Neural cell (in vitro differentiated cells): ENCODE measurements around the gene CXCR5. TPM values are rescaled to one million over a fixed set of nuclear protein-coding genes. Genes with fewer than 3 reads are reported as not detected.

ENCODE experiments used
- H2AFZ ChIP-seq: fragments of 200-600, 300-800 bp; sonication (generic), shearing (Covaris generic); 2 replicates; pipeline ENCODE4 v1.6.0; 2014; ENCODE audit warnings: low read depth, mild to moderate bottlenecking, antibody characterized with exemption, low read length, moderate library complexity
- H3F3A ChIP-seq: fragments of 200-600 bp; shearing (Covaris generic); 2 replicates; pipeline ENCODE4 v1.6.1; 2016; ENCODE audit warnings: mild to moderate bottlenecking, moderate library complexity, mixed read lengths, antibody characterized with exemption, low read length; ENCODE audit not compliant: insufficient read depth, poor library complexity, severe bottlenecking
- H3K27ac ChIP-seq: fragments of 200-600, 300-800 bp; sonication (generic), shearing (Covaris generic); 2 replicates; pipeline ENCODE4 v1.5.1; 2014; ENCODE audit warnings: mild to moderate bottlenecking, low read length, moderate library complexity
- H3K27me3 ChIP-seq: fragments of 300-800, 200-600 bp; sonication (generic), shearing (Covaris generic); 2 replicates; pipeline ENCODE4 v1.6.0; 2014; ENCODE audit warnings: mild to moderate bottlenecking, low read depth, low read length, moderate library complexity; ENCODE audit not compliant: insufficient read depth
- H3K36me3 ChIP-seq: fragments of 300-800, 200-600 bp; sonication (generic), shearing (Covaris generic); 2 replicates; pipeline ENCODE4 v1.5.1; 2014; ENCODE audit warnings: mild to moderate bottlenecking, antibody characterized with exemption, low read length, moderate library complexity; ENCODE audit not compliant: insufficient read depth
- H3K4me2 ChIP-seq: fragments of 300-800, 200-600 bp; sonication (generic), shearing (Covaris generic); 2 replicates; pipeline ENCODE4 v1.6.0; 2014; ENCODE audit warnings: mild to moderate bottlenecking, low read length
- H3K4me3 ChIP-seq: fragments of 300-800, 200-600 bp; sonication (generic), shearing (Covaris generic); 2 replicates; pipeline ENCODE4 v1.5.1; 2014; ENCODE audit warnings: mild to moderate bottlenecking, low read length, moderate library complexity
- H3K79me2 ChIP-seq: fragments of 200-600 bp; shearing (Covaris generic); replicated peaks from 2 replicates; pipeline ENCODE4 v1.6.0; 2014; ENCODE audit warnings: mild to moderate bottlenecking, low read length, moderate library complexity; ENCODE audit not compliant: insufficient read depth
- H3K9ac ChIP-seq: fragments of 300-800, 200-600 bp; sonication (generic), shearing (Covaris generic); 2 replicates; pipeline ENCODE4 v1.6.1; 2016; ENCODE audit warnings: mild to moderate bottlenecking, low read length, mixed read lengths
- H3K9me2 ChIP-seq: fragments of 200-600 bp; shearing (Covaris generic); 2 replicates; pipeline ENCODE4 v1.6.1; 2016; ENCODE audit warnings: mild to moderate bottlenecking, low read length, mixed read lengths; ENCODE audit not compliant: insufficient read depth
- H3K9me3 ChIP-seq: fragments of 200-600, 300-800 bp; sonication (generic), shearing (Covaris generic); 2 replicates; pipeline ENCODE4 v1.6.1; 2016; ENCODE audit warnings: mild to moderate bottlenecking, mixed run types, low read length, moderate library complexity, mixed read lengths
- H4K20me1 ChIP-seq: fragments of 200-600 bp; shearing (Covaris generic); 2 replicates; pipeline ENCODE4 v1.6.1; 2016; ENCODE audit warnings: mild to moderate bottlenecking, mixed run types; ENCODE audit not compliant: insufficient read depth
- CTCF ChIP-seq: fragments of 450-650 bp; IDR thresholded peaks from 2 replicates; pipeline ENCODE4 v1.5.1; 2014; ENCODE audit warnings: antibody characterized with exemption, mild to moderate bottlenecking, moderate library complexity; ENCODE audit not compliant: poor library complexity, severe bottlenecking
- EP300 ChIP-seq: fragments of 450-650 bp; conservative IDR thresholded peaks from 2 replicates; pipeline ENCODE4 v1.6.1; 2014; ENCODE audit warnings: antibody characterized with exemption, mild to moderate bottlenecking, moderate library complexity; ENCODE audit not compliant: poor library complexity, severe bottlenecking
- EZH2 ChIP-seq: fragments of 200-600, 300-800 bp; shearing (Covaris generic), sonication (generic); IDR thresholded peaks from 2 replicates; pipeline ENCODE4 v1.6.1; 2014; ENCODE audit warnings: antibody characterized with exemption, low read length, borderline replicate concordance, mild to moderate bottlenecking; ENCODE audit not compliant: insufficient read depth, poor library complexity, severe bottlenecking
- MXI1 ChIP-seq: fragments of 450-650 bp; conservative IDR thresholded peaks from 2 replicates; pipeline ENCODE4 v1.6.1; 2014; ENCODE audit warnings: antibody characterized with exemption, mild to moderate bottlenecking; ENCODE audit not compliant: poor library complexity, severe bottlenecking
- POLR2AphosphoS5 ChIP-seq: IDR thresholded peaks from 2 replicates; pipeline ENCODE4 v1.6.1; 2012
- RAD21 ChIP-seq: fragments of 450-650 bp; conservative IDR thresholded peaks from 2 replicates; pipeline ENCODE4 v1.6.1; 2014; ENCODE audit warnings: antibody characterized with exemption, mild to moderate bottlenecking, moderate library complexity
- SMC3 ChIP-seq: fragments of 450-650 bp; conservative IDR thresholded peaks from 2 replicates; pipeline ENCODE4 v1.6.1; 2014; ENCODE audit warnings: antibody characterized with exemption, mild to moderate bottlenecking, moderate library complexity; ENCODE audit not compliant: poor library complexity
- TAF1 ChIP-seq: IDR thresholded peaks from 2 replicates; pipeline ENCODE4 v1.6.1; 2012; ENCODE audit warnings: low read depth
- polyA plus RNA-seq: library from polyadenylated mRNA; depleted of rRNA; stranded (reverse); fragments of >200 nt; gene quantifications from 2 replicates; pipeline ENCODE4 v1.2.3, GENCODE V29; 2014
- TF ChIP-seq, protein P1 (sequence below): IDR thresholded peaks from 2 replicates; pipeline ENCODE4 v1.6.1; 2012; ENCODE audit warnings: borderline replicate concordance

CXCR5 gene
- polyA plus RNA-seq, 1 donor from 2014 or later, result not detected

GRCh38 chr11:118908264-118908663 lies 24.6 kb downstream of the CXCR5 start:
- no peak overlapping the region for H3K4me2 ChIP-seq
- H3K9me3 ChIP-seq, result no peaks in the 10 kb centered on the region
- H2AFZ ChIP-seq, result no peak overlapping the region
- no peaks in the 10 kb centered on the region for H3K27me3 ChIP-seq
- H3K79me2 ChIP-seq, result peaks cover 30% of the 10 kb centered on the region
- no peaks in the 10 kb centered on the region for H4K20me1 ChIP-seq
- H3K27ac ChIP-seq, result peak overlapping the region; percentile 94
- H3K9me2 ChIP-seq, result no peaks in the 10 kb centered on the region
- TF ChIP-seq POLR2AphosphoS5, result no peak
- TF ChIP-seq, protein P1, sequence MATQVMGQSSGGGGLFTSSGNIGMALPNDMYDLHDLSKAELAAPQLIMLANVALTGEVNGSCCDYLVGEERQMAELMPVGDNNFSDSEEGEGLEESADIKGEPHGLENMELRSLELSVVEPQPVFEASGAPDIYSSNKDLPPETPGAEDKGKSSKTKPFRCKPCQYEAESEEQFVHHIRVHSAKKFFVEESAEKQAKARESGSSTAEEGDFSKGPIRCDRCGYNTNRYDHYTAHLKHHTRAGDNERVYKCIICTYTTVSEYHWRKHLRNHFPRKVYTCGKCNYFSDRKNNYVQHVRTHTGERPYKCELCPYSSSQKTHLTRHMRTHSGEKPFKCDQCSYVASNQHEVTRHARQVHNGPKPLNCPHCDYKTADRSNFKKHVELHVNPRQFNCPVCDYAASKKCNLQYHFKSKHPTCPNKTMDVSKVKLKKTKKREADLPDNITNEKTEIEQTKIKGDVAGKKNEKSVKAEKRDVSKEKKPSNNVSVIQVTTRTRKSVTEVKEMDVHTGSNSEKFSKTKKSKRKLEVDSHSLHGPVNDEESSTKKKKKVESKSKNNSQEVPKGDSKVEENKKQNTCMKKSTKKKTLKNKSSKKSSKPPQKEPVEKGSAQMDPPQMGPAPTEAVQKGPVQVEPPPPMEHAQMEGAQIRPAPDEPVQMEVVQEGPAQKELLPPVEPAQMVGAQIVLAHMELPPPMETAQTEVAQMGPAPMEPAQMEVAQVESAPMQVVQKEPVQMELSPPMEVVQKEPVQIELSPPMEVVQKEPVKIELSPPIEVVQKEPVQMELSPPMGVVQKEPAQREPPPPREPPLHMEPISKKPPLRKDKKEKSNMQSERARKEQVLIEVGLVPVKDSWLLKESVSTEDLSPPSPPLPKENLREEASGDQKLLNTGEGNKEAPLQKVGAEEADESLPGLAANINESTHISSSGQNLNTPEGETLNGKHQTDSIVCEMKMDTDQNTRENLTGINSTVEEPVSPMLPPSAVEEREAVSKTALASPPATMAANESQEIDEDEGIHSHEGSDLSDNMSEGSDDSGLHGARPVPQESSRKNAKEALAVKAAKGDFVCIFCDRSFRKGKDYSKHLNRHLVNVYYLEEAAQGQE, result no peak
- TF ChIP-seq EZH2, result no peak
- TF ChIP-seq RAD21, result no peak
- no peaks in the 10 kb centered on the region for H3F3A ChIP-seq
- peak overlapping the region; percentile 81 for H3K9ac ChIP-seq
- H3K4me3 ChIP-seq, result peak overlapping the region; percentile 67
- H3K36me3 ChIP-seq, result no peaks in the 10 kb centered on the region

DNA sequence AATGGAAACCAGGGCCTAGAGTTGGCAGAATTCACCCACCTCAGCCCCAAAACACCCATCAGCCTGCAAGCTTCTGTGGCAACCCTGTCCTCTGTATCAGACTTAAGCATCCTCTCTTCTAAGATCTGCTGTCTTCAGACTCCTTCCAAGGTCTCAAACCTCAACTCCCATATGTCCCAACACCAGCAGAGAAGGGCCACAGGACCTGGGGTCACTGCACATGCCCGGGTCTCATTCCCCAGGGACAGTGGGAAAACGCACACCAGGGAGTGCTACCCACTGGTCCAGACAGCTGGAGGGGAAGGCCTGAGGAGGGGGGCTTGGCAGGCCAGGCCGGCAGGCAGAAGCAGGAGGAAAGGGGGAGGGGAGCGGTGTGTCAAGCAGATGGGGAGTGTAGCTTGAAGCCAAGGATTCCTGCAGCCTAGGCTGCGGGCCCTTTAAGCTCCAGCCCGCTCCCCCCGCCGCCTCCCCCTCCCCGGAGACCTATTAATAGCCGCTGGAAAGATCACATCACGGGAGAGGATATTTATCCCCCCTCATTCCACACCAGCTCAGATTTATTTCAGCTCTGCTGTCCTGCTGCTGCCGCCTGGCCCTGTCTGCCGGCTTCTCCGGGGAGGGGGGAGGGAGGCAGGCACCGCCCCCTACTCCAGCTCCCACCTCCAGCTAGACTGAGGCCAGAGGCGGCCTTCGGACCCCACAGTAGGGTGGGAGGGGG lies 25.4 kb downstream of the CXCR5 start:
- no peak overlapping the region for H2AFZ ChIP-seq
- H3K36me3 ChIP-seq, result no peaks in the 10 kb centered on the region
- no peaks in the 10 kb centered on the region for H4K20me1 ChIP-seq

More for the DNA sequence above, 25.4 kb downstream of the CXCR5 start:
- H3F3A ChIP-seq, result no peaks in the 10 kb centered on the region
- H3K4me3 ChIP-seq, result peak overlapping the region; percentile 67
- peaks cover 30% of the 10 kb centered on the region for H3K79me2 ChIP-seq
- no peaks in the 10 kb centered on the region for H3K9me3 ChIP-seq
- H3K27me3 ChIP-seq, result no peaks in the 10 kb centered on the region
- H3K9ac ChIP-seq, result peak overlapping the region; percentile 81
- H3K27ac ChIP-seq, result peak overlapping the region; percentile 94
- H3K9me2 ChIP-seq, result no peaks in the 10 kb centered on the region
- TF ChIP-seq TAF1, result no peak
- TF ChIP-seq SMC3, result peak; percentile 66
- TF ChIP-seq, protein P1, result no peak
- peak; percentile 58 for TF ChIP-seq EP300
- TF ChIP-seq EZH2, result no peak
- TF ChIP-seq RAD21, result peak; percentile 48
- TF ChIP-seq MXI1, result peak; percentile 39
- TF ChIP-seq POLR2AphosphoS5, result peak; percentile 67
- no peak for TF ChIP-seq CTCF
- H3K4me2 ChIP-seq, result peak overlapping the region; percentile 81
